ENCODE results near the gene SLC24A5. TPM values are rescaled to one million over a fixed set of nuclear protein-coding genes. Genes with fewer than 3 reads are reported as not detected.

SLC24A5 gene
- total and polyA plus RNA-seq, 2 donors (not counting 3 experiments of a cell fraction or from before 2014, with no cell fraction given): not detected

- no peaks in the 10 kb centered on the region for H3K9me3 ChIP-seq (replicated peaks; ENCODE audit: control insufficient read depth, insufficient read depth, low read length)
- H3K36me3 ChIP-seq (ENCODE audit: control insufficient read depth in 2 of 2, extremely low read depth in 1 of 2, insufficient read depth in 2 of 2, low read length in 2 of 2): no peaks in the 10 kb centered on the region
- TF ChIP-seq MYC (IDR thresholded peaks at IDR 0.05; ENCODE audit: low read depth, low read length): no peak
- TF ChIP-seq FOS (IDR thresholded peaks at IDR 0.05; ENCODE audit: borderline replicate concordance, insufficient read depth, low read length): no peak
- TF ChIP-seq MAX (IDR thresholded peaks at IDR 0.05; ENCODE audit: insufficient read depth, insufficient read length): no peak
- TF ChIP-seq CTCF (IDR thresholded peaks at IDR 0.05; ENCODE audit: extremely low read depth in 1 of 2, insufficient read depth in 1 of 2, low read depth in 1 of 2, low read length in 2 of 2): no peak
- no peak for TF ChIP-seq EZH2 (IDR thresholded peaks at IDR 0.05; ENCODE audit: borderline replicate concordance, low read depth, low read length, severe bottlenecking)
- TF ChIP-seq POLR2AphosphoS5 (IDR thresholded peaks at IDR 0.05; ENCODE audit: insufficient read depth, low read depth, low read length): no peak
- TF ChIP-seq JUN (IDR thresholded peaks at IDR 0.05; ENCODE audit: borderline replicate concordance, insufficient read depth, insufficient read length, low read depth): no peak
- no peak for TF ChIP-seq POLR2A (IDR thresholded peaks at IDR 0.05; ENCODE audit: low read depth, low read length)
- TF ChIP-seq GATA2 (IDR thresholded peaks at IDR 0.05; ENCODE audit: insufficient read depth, insufficient read length, low read depth, low read length): no peak
- ChIA-PET POLR2A (no interaction called here), CTCF (no interaction called here)
- peaks cover 11 to 14% of the 10 kb centered on the region in 2 experiments for H3K27me3 ChIP-seq (ENCODE audit: control insufficient read depth in 2 of 2, insufficient read depth in 2 of 2, low read length in 2 of 2)
- intact Hi-C loops (cut with micrococcal nuclease) (no loop called here), dilution Hi-C loops (cut with MboI; ENCODE audit: extremely low pct_ligation_motif_present, low sequenced_read_pairs) (no loop called here)
- H3K9ac ChIP-seq (replicated peaks; ENCODE audit: extremely low read depth, insufficient read depth, low read length): no peak overlapping the region
- FAIRE-seq: no peak
- no peaks in the 10 kb centered on the region for H3K9me1 ChIP-seq (replicated peaks; ENCODE audit: control insufficient read depth, extremely low read depth, insufficient read depth, low read length)
- no peak for DNase-seq (ENCODE audit: low read depth, low spot score)
- no peaks in the 10 kb centered on the region for H3K79me2 ChIP-seq (ENCODE audit: control insufficient read depth, insufficient read depth, low read length)
- no peak overlapping the region for H3K4me3 ChIP-seq (replicated peaks in 1 of 3; ENCODE audit: insufficient read depth in 1 of 3, low read depth in 1 of 3, low read length in 3 of 3)
- no peak overlapping the region for H3K27ac ChIP-seq (ENCODE audit: insufficient read depth, low read depth, low read length)
- H3K4me2 ChIP-seq (ENCODE audit: insufficient read depth, low read length): no peak overlapping the region
- no TSS peak for BruUV-seq (replicated peaks)
- H2AFZ ChIP-seq (ENCODE audit: low read depth, low read length): no peak overlapping the region
- H3K4me1 ChIP-seq (ENCODE audit: control insufficient read depth, extremely low read depth, insufficient read depth, low read length): no peaks in the 10 kb centered on the region
- no peaks in the 10 kb centered on the region for H4K20me1 ChIP-seq (replicated peaks; ENCODE audit: control insufficient read depth, extremely low read depth, insufficient read depth, low read length)
Observed at GRCh38 chr15:48072941-48073340, 47.8 kb upstream of the SLC24A5 start.

Data from endothelial cell of umbilical vein (primary cell).